Endothelial cell of umbilical vein (primary cell): Measurements from ENCODE around the gene ALDH3A2. TPM values are rescaled to one million over a fixed set of nuclear protein-coding genes. Genes with fewer than 3 reads are reported as not detected.

Experiments
- BruUV-seq: library from RNA; stranded (reverse); fragments of 400-500 nt; replicated peaks from 2 replicates; lab custom pipeline; 2021; lab: Mats Ljungman, UMichigan
- CTCF ChIA-PET: fragments of 300-600, 350-600 bp; sonication (Branson Sonifier 250); formaldehyde crosslinking; loops from one replicate; lab custom pipeline; 2021; ENCODE audit warnings: antibody characterized with exemption, inconsistent platforms; lab: Charles Lee
- POLR2A ChIA-PET: fragments of 300-600, 350-600 bp; sonication (Branson Sonifier 250); formaldehyde crosslinking; loops from one replicate; lab custom pipeline; 2021; ENCODE audit warnings: antibody characterized with exemption, inconsistent platforms; lab: Charles Lee
- DNase-seq: peaks from one replicate; pipeline ENCODE4 v3.0.0-alpha.2; 2011; ENCODE audit warnings: low read depth, low spot score
- FAIRE-seq: peaks from 2 replicates; lab custom pipeline; 2011; peaks lifted over from hg19 to GRCh38; lab: Jason Lieb, UNC
- H2AFZ ChIP-seq: 2 replicates; pipeline ENCODE4 v1.6.0; 2012; ENCODE audit warnings: low read depth, low read length, control low read depth, inconsistent platforms
- H3K27ac ChIP-seq: 2 replicates; pipeline ENCODE4 v1.5.1; 2011; ENCODE audit warnings: low read depth, mild to moderate bottlenecking, control low read depth, low read length, moderate library complexity; ENCODE audit not compliant: insufficient read depth
- H3K27me3 ChIP-seq, 2 experiments: 2 replicates each; pipeline versions ENCODE4 v1.6.0 to v1.6.1; 2011; ENCODE audit warnings: low read length in 2 of 2, mixed read lengths in 1 of 2; ENCODE audit not compliant: control insufficient read depth in 2 of 2, insufficient read depth in 2 of 2
- H3K36me3 ChIP-seq, 2 experiments: 2 replicates in 1 of 2; 3 replicates in 1 of 2; pipeline ENCODE4 v1.5.1; 2011; ENCODE audit warnings: low read length in 2 of 2, mild to moderate bottlenecking in 1 of 2, moderate library complexity in 1 of 2; ENCODE audit not compliant: control insufficient read depth in 2 of 2, insufficient read depth in 2 of 2; ENCODE audit errors: extremely low read depth in 1 of 2
- H3K4me1 ChIP-seq: 3 replicates; pipeline ENCODE4 v1.5.1; 2011; ENCODE audit warnings: mild to moderate bottlenecking, low read length; ENCODE audit not compliant: control insufficient read depth, insufficient read depth; ENCODE audit errors: extremely low read depth
- H3K4me2 ChIP-seq: 2 replicates; pipeline ENCODE4 v1.6.1; 2011; ENCODE audit warnings: low read length, control low read depth, mixed read lengths; ENCODE audit not compliant: insufficient read depth
- H3K4me3 ChIP-seq, 3 experiments: fragments of 200-600 bp in 1 of 3; sonication (generic), shearing (Covaris generic) in 1 of 3; replicated peaks in 1 of 3; 2 replicates each; pipeline ENCODE4 v1.5.1; 2011 to 2016; ENCODE audit warnings: control low read depth in 3 of 3, low read length in 3 of 3, mild to moderate bottlenecking in 2 of 3, inconsistent platforms in 1 of 3, low read depth in 1 of 3, moderate library complexity in 1 of 3; ENCODE audit not compliant: insufficient read depth in 1 of 3
- H3K79me2 ChIP-seq: 2 replicates; pipeline ENCODE4 v1.6.0; 2012; ENCODE audit warnings: low read length, inconsistent platforms; ENCODE audit not compliant: control insufficient read depth, insufficient read depth
- H3K9ac ChIP-seq: replicated peaks from 2 replicates; pipeline ENCODE3; 2011; ENCODE audit warnings: low read length, control low read depth; ENCODE audit not compliant: insufficient read depth; ENCODE audit errors: extremely low read depth
- H3K9me1 ChIP-seq: replicated peaks from 3 replicates; pipeline ENCODE4 v1.6.0; 2011; ENCODE audit warnings: mild to moderate bottlenecking, low read length; ENCODE audit not compliant: control insufficient read depth, insufficient read depth; ENCODE audit errors: extremely low read depth
- H3K9me3 ChIP-seq: replicated peaks from 2 replicates; pipeline ENCODE4 v1.5.1; 2012; ENCODE audit warnings: low read length, inconsistent platforms; ENCODE audit not compliant: control insufficient read depth, insufficient read depth
- H4K20me1 ChIP-seq: replicated peaks from 2 replicates; pipeline ENCODE3; 2011; ENCODE audit warnings: mild to moderate bottlenecking, low read length; ENCODE audit not compliant: control insufficient read depth, insufficient read depth; ENCODE audit errors: extremely low read depth
- EZH2 ChIP-seq: IDR thresholded peaks from 2 replicates; pipeline ENCODE4 v1.6.1; 2012; ENCODE audit warnings: borderline replicate concordance, low read depth, mild to moderate bottlenecking, moderate library complexity, low read length, inconsistent platforms; ENCODE audit not compliant: severe bottlenecking
- FOS ChIP-seq: IDR thresholded peaks from 2 replicates; pipeline ENCODE4 v1.6.1; 2011; ENCODE audit warnings: mild to moderate bottlenecking, low read length, moderate library complexity, borderline replicate concordance; ENCODE audit not compliant: insufficient read depth
- GATA2 ChIP-seq: IDR thresholded peaks from 2 replicates; pipeline ENCODE4 v1.7.0; 2011; ENCODE audit warnings: low read depth, mild to moderate bottlenecking, moderate library complexity, mixed read lengths, low read length; ENCODE audit not compliant: insufficient read length, insufficient read depth
- JUN ChIP-seq: IDR thresholded peaks from 2 replicates; pipeline ENCODE4 v1.6.1; 2011; ENCODE audit warnings: borderline replicate concordance, low read depth; ENCODE audit not compliant: insufficient read length, insufficient read depth
- MYC ChIP-seq: IDR thresholded peaks from one replicate; pipeline ENCODE4 v1.6.1; 2011; ENCODE audit warnings: mild to moderate bottlenecking, low read depth, low read length
- POLR2A ChIP-seq: IDR thresholded peaks from 2 replicates; pipeline ENCODE4 v1.6.1; 2012; ENCODE audit warnings: low read depth, mild to moderate bottlenecking, control low read depth, low read length
- POLR2AphosphoS5 ChIP-seq: IDR thresholded peaks from 2 replicates; pipeline ENCODE4 v1.6.1; 2012; ENCODE audit warnings: low read depth, mild to moderate bottlenecking, control low read depth, low read length, moderate library complexity; ENCODE audit not compliant: insufficient read depth
- dilution Hi-C: fragments of 300-500 bp; cut with MboI; formaldehyde crosslinking; loops from one replicate; pipeline ENCODE4 v1.15.0; 2019; ENCODE audit warnings: low sequenced_read_pairs; ENCODE audit not compliant: extremely low pct_ligation_motif_present
- intact Hi-C: fragments of 100-400 bp; cut with micrococcal nuclease; formaldehyde crosslinking; loops from one replicate; pipeline ENCODE4 v1.10.0; 2022
- polyA plus RNA-seq, 4 experiments: library from polyadenylated mRNA; depleted of rRNA in 3 of 4; stranded (reverse) in 3 of 4; unstranded in 1 of 4; fragments of >200 nt; gene quantifications; 2 replicates each; pipeline versions ENCODE4 v1.2.1 to v1.2.3, GENCODE V29; 2011 to 2012; ENCODE audit warnings: missing spikeins in 1 of 4
- total RNA-seq: library from RNA; stranded (reverse); gene quantifications from 2 replicates; pipeline ENCODE4 v1.2.3, GENCODE V29; 2021
- TF ChIP-seq, protein P1 (sequence below): IDR thresholded peaks from 2 replicates; pipeline ENCODE4 v1.6.1; 2011; ENCODE audit not compliant: insufficient read depth, insufficient read length
- TF ChIP-seq, protein P2 (sequence below), 2 donors: IDR thresholded peaks; 1 replicate in 1 of 2; 2 replicates in 1 of 2; pipeline ENCODE4 v1.5.1; 2011; ENCODE audit warnings: low read length in 2 of 2, mild to moderate bottlenecking in 2 of 2, moderate library complexity in 2 of 2, control low read depth in 1 of 2, inconsistent platforms in 1 of 2, low read depth in 1 of 2; ENCODE audit not compliant: insufficient read depth in 1 of 2; ENCODE audit errors: extremely low read depth in 1 of 2

Gene ALDH3A2
- total and polyA plus RNA-seq, 2 donors (not counting 3 experiments of a cell fraction or from before 2014, with no cell fraction given): 16.7 to 36.5 TPM

DNA sequence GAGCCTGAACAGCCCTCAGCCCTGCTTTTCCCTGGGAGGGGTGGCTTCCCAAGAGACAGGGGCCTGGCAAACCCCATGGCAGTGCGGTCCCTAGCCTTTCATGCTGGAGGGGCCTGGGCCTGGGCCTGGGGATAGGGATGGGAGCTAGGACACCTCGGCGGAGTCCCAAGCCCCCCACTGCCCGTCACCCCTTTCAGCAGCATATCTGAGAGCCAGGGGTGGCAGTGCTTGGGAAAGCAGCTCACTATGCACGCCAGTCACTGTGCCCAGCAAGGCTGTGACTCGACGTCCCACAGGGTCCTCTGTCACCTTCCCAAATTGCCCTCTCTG lies 68.4 kb downstream of the ALDH3A2 start:
- CTCF ChIA-PET: interaction anchor here (1.6 kb wide), 1 partner anchor 45 kb away, joined by 4 read pairs; no protein-coding TSS in a partner anchor
- dilution Hi-C loops: no loop called here

More for the DNA sequence above, 68.4 kb downstream of the ALDH3A2 start:
- H3K9ac ChIP-seq: no peak overlapping the region
- no peaks in the 10 kb centered on the region for H3K9me1 ChIP-seq
- no peaks in the 10 kb centered on the region for H3K27me3 ChIP-seq
- H3K4me3 ChIP-seq: no peak overlapping the region
- FAIRE-seq (no peak), DNase-seq (no peak)
- H3K9me3 ChIP-seq: no peaks in the 10 kb centered on the region
- H3K4me1 ChIP-seq: no peaks in the 10 kb centered on the region
- no peaks in the 10 kb centered on the region for H4K20me1 ChIP-seq
- no peaks in the 10 kb centered on the region for H3K79me2 ChIP-seq
- intact Hi-C loops: no loop called here
- H3K36me3 ChIP-seq: no peaks in the 10 kb centered on the region
- BruUV-seq: no TSS peak
- no peak overlapping the region for H3K27ac ChIP-seq
- H3K4me2 ChIP-seq: no peak overlapping the region
- POLR2A ChIA-PET: no interaction called here
- TF ChIP-seq GATA2: no peak
- TF ChIP-seq FOS: no peak
- no peak for TF ChIP-seq MYC
- TF ChIP-seq, protein P1, sequence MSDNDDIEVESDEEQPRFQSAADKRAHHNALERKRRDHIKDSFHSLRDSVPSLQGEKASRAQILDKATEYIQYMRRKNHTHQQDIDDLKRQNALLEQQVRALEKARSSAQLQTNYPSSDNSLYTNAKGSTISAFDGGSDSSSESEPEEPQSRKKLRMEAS: no peak
- no peak for TF ChIP-seq POLR2AphosphoS5
- no peak for TF ChIP-seq JUN
- no peak for TF ChIP-seq POLR2A
- TF ChIP-seq, protein P2, sequence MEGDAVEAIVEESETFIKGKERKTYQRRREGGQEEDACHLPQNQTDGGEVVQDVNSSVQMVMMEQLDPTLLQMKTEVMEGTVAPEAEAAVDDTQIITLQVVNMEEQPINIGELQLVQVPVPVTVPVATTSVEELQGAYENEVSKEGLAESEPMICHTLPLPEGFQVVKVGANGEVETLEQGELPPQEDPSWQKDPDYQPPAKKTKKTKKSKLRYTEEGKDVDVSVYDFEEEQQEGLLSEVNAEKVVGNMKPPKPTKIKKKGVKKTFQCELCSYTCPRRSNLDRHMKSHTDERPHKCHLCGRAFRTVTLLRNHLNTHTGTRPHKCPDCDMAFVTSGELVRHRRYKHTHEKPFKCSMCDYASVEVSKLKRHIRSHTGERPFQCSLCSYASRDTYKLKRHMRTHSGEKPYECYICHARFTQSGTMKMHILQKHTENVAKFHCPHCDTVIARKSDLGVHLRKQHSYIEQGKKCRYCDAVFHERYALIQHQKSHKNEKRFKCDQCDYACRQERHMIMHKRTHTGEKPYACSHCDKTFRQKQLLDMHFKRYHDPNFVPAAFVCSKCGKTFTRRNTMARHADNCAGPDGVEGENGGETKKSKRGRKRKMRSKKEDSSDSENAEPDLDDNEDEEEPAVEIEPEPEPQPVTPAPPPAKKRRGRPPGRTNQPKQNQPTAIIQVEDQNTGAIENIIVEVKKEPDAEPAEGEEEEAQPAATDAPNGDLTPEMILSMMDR (IDR thresholded peaks at IDR 0.05; ENCODE audit: extremely low read depth in 1 of 2, insufficient read depth in 1 of 2, low read depth in 1 of 2, low read length in 2 of 2): no peak
- no peak for TF ChIP-seq EZH2
- no peak overlapping the region for H2AFZ ChIP-seq
